HepG2 (cell line): ENCODE measurements around the gene MICAL3. TPM values are rescaled to one million over a fixed set of nuclear protein-coding genes. Genes with fewer than 3 reads are reported as not detected.

ENCODE experiments used
- FOSL2 ChIP-seq: sonication (generic); formaldehyde crosslinking; IDR thresholded peaks from 2 replicates; pipeline ENCODE4 v1.4.0; 2020; ENCODE audit warnings: missing genetic modification reagents
- HOXD1 ChIP-seq: sonication (generic); formaldehyde crosslinking; IDR thresholded peaks from 2 replicates; pipeline ENCODE4 v1.5.0; 2020; ENCODE audit warnings: missing genetic modification reagents
- JDP2 ChIP-seq: sonication (generic); formaldehyde crosslinking; IDR thresholded peaks from 2 replicates; pipeline ENCODE4 v1.8.1; 2022; ENCODE audit warnings: missing genetic modification reagents, borderline replicate concordance
- JUND ChIP-seq: sonication (generic); formaldehyde crosslinking; IDR thresholded peaks from 2 replicates; pipeline ENCODE4 v1.8.0; 2022; ENCODE audit warnings: mild to moderate bottlenecking, missing genetic modification reagents
- MIXL1 ChIP-seq: IDR thresholded peaks from 2 replicates; pipeline ENCODE4 v1.6.1; 2016
- NFRKB ChIP-seq: fragments of 450-650 bp; IDR thresholded peaks from 2 replicates; pipeline ENCODE4 v1.6.1; 2017
- NR2F1 ChIP-seq, 2 experiments: fragments of 450-650 bp in 1 of 2; formaldehyde crosslinking in 1 of 2; IDR thresholded peaks; 2 replicates each; pipeline versions ENCODE4 v1.5.0 to v1.6.1; 2016 to 2020; ENCODE audit warnings: mild to moderate bottlenecking in 1 of 2, missing compliant biosample characterization in 1 of 2, missing genetic modification reagents in 1 of 2, moderate library complexity in 1 of 2
- NR2F6 ChIP-seq, 2 experiments: IDR thresholded peaks; 2 replicates each; pipeline ENCODE4 v1.6.1; 2016; ENCODE audit warnings: antibody characterized with exemption in 1 of 2, mild to moderate bottlenecking in 1 of 2
- RAD21 ChIP-seq: fragments of 450-650 bp; formaldehyde crosslinking; IDR thresholded peaks from 2 replicates; pipeline ENCODE4 v1.5.0; 2020; ENCODE audit warnings: mild to moderate bottlenecking
- TBP ChIP-seq: sonication (generic); formaldehyde crosslinking; IDR thresholded peaks from 2 replicates; pipeline ENCODE4 v1.5.0; 2020; ENCODE audit warnings: missing genetic modification reagents
- TEAD3 ChIP-seq: optimal IDR thresholded peaks from 2 replicates; pipeline ENCODE3; 2016; ENCODE audit warnings: borderline replicate concordance
- TGIF2 ChIP-seq: IDR thresholded peaks from 2 replicates; pipeline ENCODE4 v1.6.1; 2016; ENCODE audit warnings: control low read depth, missing compliant biosample characterization
- ZBTB42 ChIP-seq: sonication (generic); formaldehyde crosslinking; IDR thresholded peaks from 2 replicates; pipeline ENCODE4 v1.5.0; 2020; ENCODE audit warnings: mild to moderate bottlenecking, missing genetic modification reagents
- ZFP82 ChIP-seq: sonication (generic); formaldehyde crosslinking; IDR thresholded peaks from 2 replicates; pipeline ENCODE4 v1.5.1; 2020; ENCODE audit warnings: mild to moderate bottlenecking, missing genetic modification reagents, borderline replicate concordance
- ZMYM4 ChIP-seq: sonication (generic); formaldehyde crosslinking; IDR thresholded peaks from 2 replicates; pipeline ENCODE4 v1.8.1; 2023; ENCODE audit warnings: mild to moderate bottlenecking, missing genetic modification reagents
- ZNF337 ChIP-seq: sonication (generic); formaldehyde crosslinking; IDR thresholded peaks from 2 replicates; pipeline ENCODE4 v1.5.1; 2020; ENCODE audit warnings: missing genetic modification reagents, low read depth, mild to moderate bottlenecking, borderline replicate concordance
- ZNF792 ChIP-seq: IDR thresholded peaks from 2 replicates; pipeline ENCODE4 v1.6.1; 2016
- ZNF83 ChIP-seq: sonication (generic); formaldehyde crosslinking; IDR thresholded peaks from 2 replicates; pipeline ENCODE4 v1.4.0; 2020; ENCODE audit warnings: missing genetic modification reagents, mild to moderate bottlenecking, borderline replicate concordance
- polyA plus RNA-seq, 8 experiments: library from polyadenylated mRNA; depleted of rRNA in 3 of 8; stranded (reverse) in 7 of 8; unstranded in 1 of 8; fragments of >200 nt; fragmentation: Illumina TruSeq in 4 of 8; extraction: Trizol in 4 of 8; gene quantifications; 2 replicates each; pipeline versions ENCODE4 v1.2.1 to v1.2.3, GENCODE V29; 2011 to 2016; ENCODE audit warnings: low read depth in 4 of 8, missing spikeins in 1 of 8, mixed read lengths in 1 of 8; ENCODE audit not compliant: insufficient read depth in 1 of 8
- total RNA-seq, 5 experiments: library from RNA; depleted of rRNA; stranded (reverse); fragments of >200 nt; fragmentation: Illumina TruSeq; extraction: Trizol; gene quantifications; 2 replicates each; pipeline ENCODE4 v1.2.3, GENCODE V29; 2016; ENCODE audit warnings: low read depth in 1 of 5
- TF ChIP-seq, protein P1 (sequence below): sonication (generic); formaldehyde crosslinking; IDR thresholded peaks from 2 replicates; pipeline ENCODE4 v1.4.0; 2020; ENCODE audit warnings: mild to moderate bottlenecking, low read depth, missing genetic modification reagents
- TF ChIP-seq, protein P2 (sequence below): IDR thresholded peaks from 2 replicates; pipeline ENCODE4 v1.6.1; 2016
- TF ChIP-seq, protein P3 (sequence below): sonication (generic); formaldehyde crosslinking; IDR thresholded peaks from 2 replicates; pipeline ENCODE4 v1.4.0; 2020; ENCODE audit warnings: missing genetic modification reagents
- TF ChIP-seq, protein P4 (sequence below): sonication (generic); formaldehyde crosslinking; IDR thresholded peaks from 2 replicates; pipeline ENCODE4 v1.8.1; 2023; ENCODE audit warnings: mild to moderate bottlenecking, missing genetic modification reagents
- TF ChIP-seq, protein P5 (sequence below): IDR thresholded peaks from 2 replicates; pipeline ENCODE4 v1.6.1; 2016; ENCODE audit warnings: missing genetic modification reagents, missing compliant biosample characterization

Gene MICAL3
- total and polyA plus RNA-seq, 2 of the 13 experiments (the other 11 are each of a cell fraction or from before 2014, with no cell fraction given): 5.3 to 12.5 TPM

DNA sequence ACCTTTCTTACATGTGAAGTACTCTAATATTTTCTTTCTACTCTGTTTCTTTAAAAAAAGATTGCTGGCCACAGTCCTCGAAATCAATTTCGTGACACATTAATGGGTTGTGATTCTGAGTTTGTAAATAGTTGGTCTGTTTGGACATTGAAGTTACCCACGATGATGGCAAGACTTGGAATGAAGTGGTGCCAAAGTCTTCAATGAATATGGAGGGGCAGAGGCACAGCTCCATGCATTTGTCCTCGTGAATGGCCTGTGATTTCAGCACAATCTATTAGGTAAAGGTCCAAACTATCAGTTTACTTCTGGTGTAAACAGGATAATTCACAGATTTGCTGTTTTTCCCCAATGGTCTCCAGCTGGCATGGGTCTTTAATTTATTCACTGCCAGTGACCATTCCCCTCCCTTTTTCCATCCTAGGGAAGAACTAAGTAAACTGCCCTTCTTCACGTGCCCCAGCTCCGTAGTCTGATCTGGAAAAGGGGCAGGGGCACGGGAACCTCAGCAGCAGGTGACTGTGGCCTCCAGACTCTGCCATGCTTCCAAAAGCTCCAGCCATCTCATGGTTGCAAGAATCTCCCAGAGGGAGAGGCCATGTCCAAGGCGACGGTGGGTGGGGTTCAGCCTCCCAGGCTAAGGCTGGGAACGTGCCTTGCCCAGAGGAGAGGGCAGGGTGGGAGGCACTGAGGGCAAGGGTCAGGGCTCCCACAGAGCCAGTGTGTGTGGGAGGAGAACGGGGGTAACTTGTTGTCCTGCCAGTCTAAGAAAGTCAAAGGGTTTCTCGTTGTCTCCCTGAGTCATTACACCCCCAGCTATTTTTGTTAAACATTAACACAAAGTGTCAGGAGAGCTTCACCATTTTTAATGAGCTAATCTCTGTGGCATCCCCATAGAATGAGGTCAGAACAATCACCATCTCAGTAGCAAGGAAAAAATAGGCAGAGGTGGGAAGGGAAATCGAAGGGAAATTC, 36.6 kb upstream of the MICAL3 start (continued):
- TF ChIP-seq RAD21 (CRISPR knock-in tag) (no peak), NR2F6 (IDR thresholded peaks at IDR 0.05) (peak; percentile 65), NR2F6 (CRISPR knock-in tag; IDR thresholded peaks at IDR 0.05) (peak; percentile 82), ZFP82 (CRISPR knock-in tag) (no peak), NR2F1 (CRISPR knock-in tag; IDR thresholded peaks at IDR 0.05) (peak; percentile 57 to 66), ZNF337 (CRISPR knock-in tag) (no peak), TBP (CRISPR knock-in tag) (no peak), MIXL1 (CRISPR knock-in tag) (no peak), JUND (CRISPR knock-in tag) (0 out of 2 replicates have a peak, but pooled peaks have one; percentile 49), ZNF83 (CRISPR knock-in tag) (no peak), JDP2 (no peak), ZMYM4 (0 out of 2 replicates have a peak, but pooled peaks have one; percentile 28), TGIF2 (no peak), ZBTB42 (no peak), TEAD3 (peak; percentile 13), NFRKB (no peak), FOSL2 (CRISPR knock-in tag) (peak; percentile 68), HOXD1 (no peak), ZNF792 (peak; percentile 42; the same call in 1 of the 2 replicates)
- TF ChIP-seq, protein P1, sequence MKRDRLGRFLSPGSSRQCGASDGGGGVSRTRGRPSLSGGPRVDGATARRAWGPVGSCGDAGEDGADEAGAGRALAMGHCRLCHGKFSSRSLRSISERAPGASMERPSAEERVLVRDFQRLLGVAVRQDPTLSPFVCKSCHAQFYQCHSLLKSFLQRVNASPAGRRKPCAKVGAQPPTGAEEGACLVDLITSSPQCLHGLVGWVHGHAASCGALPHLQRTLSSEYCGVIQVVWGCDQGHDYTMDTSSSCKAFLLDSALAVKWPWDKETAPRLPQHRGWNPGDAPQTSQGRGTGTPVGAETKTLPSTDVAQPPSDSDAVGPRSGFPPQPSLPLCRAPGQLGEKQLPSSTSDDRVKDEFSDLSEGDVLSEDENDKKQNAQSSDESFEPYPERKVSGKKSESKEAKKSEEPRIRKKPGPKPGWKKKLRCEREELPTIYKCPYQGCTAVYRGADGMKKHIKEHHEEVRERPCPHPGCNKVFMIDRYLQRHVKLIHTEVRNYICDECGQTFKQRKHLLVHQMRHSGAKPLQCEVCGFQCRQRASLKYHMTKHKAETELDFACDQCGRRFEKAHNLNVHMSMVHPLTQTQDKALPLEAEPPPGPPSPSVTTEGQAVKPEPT: no peak
- TF ChIP-seq, protein P2, sequence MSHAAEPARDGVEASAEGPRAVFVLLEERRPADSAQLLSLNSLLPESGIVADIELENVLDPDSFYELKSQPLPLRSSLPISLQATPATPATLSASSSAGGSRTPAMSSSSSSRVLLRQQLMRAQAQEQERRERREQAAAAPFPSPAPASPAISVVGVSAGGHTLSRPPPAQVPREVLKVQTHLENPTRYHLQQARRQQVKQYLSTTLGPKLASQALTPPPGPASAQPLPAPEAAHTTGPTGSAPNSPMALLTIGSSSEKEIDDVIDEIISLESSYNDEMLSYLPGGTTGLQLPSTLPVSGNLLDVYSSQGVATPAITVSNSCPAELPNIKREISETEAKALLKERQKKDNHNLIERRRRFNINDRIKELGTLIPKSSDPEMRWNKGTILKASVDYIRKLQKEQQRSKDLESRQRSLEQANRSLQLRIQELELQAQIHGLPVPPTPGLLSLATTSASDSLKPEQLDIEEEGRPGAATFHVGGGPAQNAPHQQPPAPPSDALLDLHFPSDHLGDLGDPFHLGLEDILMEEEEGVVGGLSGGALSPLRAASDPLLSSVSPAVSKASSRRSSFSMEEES: no peak
- TF ChIP-seq, protein P3, sequence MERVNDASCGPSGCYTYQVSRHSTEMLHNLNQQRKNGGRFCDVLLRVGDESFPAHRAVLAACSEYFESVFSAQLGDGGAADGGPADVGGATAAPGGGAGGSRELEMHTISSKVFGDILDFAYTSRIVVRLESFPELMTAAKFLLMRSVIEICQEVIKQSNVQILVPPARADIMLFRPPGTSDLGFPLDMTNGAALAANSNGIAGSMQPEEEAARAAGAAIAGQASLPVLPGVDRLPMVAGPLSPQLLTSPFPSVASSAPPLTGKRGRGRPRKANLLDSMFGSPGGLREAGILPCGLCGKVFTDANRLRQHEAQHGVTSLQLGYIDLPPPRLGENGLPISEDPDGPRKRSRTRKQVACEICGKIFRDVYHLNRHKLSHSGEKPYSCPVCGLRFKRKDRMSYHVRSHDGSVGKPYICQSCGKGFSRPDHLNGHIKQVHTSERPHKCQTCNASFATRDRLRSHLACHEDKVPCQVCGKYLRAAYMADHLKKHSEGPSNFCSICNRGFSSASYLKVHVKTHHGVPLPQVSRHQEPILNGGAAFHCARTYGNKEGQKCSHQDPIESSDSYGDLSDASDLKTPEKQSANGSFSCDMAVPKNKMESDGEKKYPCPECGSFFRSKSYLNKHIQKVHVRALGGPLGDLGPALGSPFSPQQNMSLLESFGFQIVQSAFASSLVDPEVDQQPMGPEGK: 0 out of 2 replicates have a peak, but pooled peaks have one; percentile 32
- TF ChIP-seq, protein P4, sequence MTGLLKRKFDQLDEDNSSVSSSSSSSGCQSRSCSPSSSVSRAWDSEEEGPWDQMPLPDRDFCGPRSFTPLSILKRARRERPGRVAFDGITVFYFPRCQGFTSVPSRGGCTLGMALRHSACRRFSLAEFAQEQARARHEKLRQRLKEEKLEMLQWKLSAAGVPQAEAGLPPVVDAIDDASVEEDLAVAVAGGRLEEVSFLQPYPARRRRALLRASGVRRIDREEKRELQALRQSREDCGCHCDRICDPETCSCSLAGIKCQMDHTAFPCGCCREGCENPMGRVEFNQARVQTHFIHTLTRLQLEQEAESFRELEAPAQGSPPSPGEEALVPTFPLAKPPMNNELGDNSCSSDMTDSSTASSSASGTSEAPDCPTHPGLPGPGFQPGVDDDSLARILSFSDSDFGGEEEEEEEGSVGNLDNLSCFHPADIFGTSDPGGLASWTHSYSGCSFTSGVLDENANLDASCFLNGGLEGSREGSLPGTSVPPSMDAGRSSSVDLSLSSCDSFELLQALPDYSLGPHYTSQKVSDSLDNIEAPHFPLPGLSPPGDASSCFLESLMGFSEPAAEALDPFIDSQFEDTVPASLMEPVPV (CRISPR knock-in tag): no peak
- TF ChIP-seq, protein P5, sequence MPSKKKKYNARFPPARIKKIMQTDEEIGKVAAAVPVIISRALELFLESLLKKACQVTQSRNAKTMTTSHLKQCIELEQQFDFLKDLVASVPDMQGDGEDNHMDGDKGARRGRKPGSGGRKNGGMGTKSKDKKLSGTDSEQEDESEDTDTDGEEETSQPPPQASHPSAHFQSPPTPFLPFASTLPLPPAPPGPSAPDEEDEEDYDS (CRISPR knock-in tag): peak; percentile 45; the same call in 1 of the 2 replicates
